Camera-type eye (tissue), 1 donor: ENCODE results near the gene URB1. TPM values are rescaled to one million over a fixed set of nuclear protein-coding genes. Genes with fewer than 3 reads are reported as not detected.

Experiments
- total RNA-seq: library from RNA; depleted of rRNA; stranded (reverse); fragments of >200 nt; gene quantifications from one replicate; pipeline ENCODE4 v1.2.3, GENCODE V29; 2014

Gene URB1, protein sequence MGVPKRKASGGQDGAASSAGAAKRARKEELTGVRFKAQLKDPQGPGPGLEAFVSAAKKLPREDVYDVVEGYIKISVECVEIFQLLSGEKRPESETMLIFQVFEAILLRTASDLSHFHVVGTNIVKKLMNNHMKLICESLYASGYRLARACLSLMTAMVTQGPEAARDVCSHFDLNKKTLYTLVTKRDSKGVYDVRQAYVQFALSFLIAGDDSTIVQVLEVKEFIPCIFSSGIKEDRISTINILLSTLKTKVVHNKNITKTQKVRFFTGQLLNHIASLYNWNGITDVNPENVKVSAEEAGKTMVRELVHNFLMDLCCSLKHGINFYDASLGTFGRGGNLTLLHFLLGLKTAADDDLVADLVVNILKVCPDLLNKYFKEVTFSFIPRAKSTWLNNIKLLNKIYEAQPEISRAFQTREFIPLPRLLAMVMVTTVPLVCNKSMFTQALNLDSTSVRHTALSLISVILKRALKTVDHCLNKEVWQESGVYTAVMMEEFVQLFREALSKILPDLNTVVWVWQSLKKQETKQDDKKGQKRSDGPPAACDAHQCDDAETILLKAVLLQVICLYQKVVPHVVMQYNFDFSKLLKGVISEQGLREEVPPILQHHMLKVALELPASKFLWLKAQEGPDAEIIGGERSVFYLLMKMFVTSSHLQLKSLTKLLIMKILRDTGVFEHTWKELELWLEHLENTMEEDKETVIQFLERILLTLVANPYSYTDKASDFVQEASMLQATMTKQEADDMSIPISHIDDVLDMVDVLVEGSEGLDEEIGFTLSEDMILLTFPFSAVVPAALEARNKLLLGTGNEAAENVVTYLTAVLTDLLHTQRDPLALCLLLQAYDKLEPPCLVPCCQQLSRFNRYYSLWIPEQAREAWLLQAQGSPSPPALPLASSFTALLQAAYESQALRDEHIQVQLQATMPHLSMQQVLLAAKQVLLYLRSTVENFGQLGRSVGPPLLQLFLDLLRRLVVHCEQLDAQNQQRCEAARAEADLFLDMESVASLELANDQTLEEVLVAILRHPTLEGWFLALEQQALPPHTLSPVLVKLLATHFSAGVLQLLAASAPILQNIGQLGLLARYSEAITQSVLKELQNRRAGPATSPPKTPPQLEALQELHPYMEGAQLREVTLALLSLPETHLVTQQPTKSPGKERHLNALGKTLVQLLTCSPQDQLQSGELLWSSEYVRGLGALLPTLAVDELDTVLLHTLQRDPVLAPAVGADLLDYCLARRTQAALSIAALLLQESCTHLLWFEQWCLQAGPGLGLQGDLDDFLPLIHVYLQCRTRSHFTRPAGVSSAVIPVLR (N-terminal part only)
- 17.9 TPM for total RNA-seq

DNA sequence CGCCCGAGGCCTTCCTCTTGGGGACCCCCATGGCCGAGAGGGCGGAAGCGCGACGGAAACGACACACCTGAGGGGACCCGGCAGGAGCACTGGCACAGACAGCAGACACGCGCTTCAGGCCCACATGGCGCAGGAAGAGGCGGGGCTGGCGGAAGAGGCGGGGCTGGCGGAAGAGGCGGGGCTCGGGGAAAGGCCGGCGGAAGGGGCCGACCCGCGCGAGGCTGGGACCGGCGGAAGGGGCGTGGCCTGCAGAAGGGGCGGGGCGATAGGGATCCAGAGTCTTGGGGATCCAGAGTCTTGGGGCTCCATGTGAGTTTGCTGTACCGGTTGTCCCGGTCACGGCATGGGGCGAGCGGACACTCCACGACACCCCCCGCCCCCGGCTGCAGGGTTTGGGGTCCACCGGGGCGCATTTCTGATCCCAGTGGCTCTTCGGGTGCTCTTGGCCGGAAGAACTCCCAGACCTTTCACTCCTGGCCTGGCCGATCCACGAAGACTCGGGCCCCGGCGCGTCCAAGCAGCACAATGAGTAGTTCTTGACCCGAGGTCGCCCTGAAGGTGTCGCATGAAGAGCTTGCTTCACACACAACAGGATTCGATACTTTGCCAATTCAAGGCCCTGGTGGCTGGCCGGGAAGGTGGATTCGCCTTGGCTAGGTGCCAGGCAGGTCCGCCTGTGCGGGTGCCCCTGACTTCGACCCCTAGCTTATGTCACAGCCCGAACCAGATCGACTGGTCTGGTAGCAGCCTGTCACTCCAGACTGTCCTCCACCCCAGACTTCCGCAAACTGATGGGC is at the start of gene URB1:
Gene URB1 (minus strand): TSS at position 133 of the 797 bp plus-strand sequence. CDS start 102 bp downstream, at position 31.

DNA sequence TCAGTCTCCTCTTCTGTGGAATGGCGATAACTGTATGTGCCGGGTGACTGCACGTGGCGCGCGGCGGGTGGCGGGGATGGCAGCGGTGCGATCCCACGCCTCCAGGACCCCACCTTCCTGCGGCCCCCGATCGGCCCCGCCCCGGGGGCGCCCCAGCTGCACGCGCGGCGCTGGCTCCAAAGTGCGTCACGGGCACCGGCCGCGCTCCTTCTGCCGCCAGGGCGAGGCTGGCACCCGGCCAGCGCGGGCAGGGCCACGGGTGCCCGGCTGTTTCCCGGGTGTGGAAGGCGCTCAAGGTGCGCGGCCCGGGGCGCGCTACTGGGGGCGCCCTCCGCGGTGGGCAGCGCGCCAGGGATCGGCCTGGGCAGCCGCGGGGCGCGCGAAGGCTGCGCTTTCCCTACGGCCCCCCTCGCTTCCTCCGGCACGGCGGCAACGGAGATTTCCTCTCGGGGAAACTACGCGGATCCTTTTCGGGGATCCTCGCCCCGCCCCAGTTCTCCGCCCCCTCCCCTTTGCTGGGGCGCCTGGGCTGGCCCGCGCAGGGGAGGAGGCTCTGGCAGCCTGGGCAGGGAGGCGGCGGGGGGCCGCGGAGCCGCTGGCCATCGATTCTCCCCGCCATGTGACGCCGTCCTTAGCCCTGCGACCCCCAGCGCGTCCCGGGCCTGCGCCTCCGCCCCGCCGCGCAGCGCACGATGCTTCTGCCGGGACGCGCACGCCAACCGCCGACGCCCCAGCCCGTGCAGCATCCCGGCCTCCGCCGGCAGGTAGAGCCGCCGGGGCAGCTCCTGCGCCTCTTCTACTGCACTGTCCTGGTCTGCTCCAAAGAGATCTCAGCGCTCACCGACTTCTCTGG is 19.6 kb upstream of the URB1 start, which contains the start of gene EVA1C:
Gene EVA1C (plus strand): TSS at position 545 of the 853 bp plus-strand sequence. CDS start 148 bp downstream, at position 693.

DNA sequence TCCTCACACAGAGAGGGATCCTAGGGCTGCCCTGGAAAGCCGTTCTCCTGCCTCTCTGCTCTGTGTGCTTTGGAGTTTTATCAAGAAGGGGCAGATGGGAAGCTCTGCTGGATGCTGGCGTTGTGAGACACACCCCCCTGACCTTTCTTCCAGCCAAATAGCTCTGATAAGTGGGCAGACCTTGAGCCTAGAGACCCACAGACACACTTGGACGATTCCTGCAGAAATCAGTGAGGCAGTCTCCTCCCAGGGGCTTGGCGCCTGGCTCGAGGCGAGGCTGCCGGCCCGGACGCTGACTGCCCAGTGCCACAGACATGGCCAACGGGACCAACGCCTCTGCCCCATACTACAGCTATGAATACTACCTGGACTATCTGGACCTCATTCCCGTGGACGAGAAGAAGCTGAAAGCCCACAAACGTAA is 94.1 kb downstream of the URB1 start, which contains the start of gene MRAP:
Gene MRAP (plus strand): TSS at position 198 of the 424 bp plus-strand sequence. CDS start 117 bp downstream, at position 315.

DNA sequence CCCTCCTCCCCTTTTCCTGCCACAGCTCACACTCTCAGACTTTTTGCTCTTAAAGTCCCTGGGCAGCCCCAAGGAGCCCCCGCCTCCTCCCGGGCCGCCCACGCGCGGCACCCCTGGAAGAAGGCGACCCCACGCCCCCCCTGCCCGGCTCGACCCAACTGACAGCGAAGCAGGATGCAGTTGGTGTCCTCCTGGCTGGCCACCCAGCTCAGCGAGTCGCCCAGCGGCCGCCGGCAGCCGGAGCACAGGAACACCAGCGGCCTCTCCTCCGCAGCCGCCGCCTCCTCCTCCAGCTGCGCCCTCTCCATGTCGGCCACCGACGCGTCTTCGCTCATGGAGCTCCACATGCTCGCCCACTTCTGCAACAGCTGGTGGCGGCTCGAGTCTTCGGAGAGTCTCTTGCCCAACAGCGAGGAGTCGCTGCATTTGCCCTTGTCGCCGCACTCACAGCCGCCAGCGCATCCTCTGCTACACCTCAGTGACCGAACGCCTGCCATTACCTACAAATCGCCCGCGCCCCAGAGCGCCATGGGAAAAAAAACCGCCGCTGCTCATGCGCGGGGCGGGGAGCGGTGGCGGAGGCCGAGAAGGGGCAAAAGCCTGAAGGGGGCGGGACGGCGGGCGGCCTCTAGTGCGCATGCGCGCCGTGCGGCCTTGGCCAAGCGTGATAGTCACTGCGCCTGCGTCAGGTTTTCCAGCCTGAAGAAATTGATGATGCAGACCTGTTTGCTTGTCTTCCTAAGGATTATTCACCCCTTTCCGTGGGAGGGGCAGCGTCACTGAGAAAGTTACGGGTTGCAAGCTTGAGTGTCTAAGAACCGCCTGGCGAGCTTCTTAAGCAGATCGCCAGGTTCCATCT is 114.1 kb downstream of the URB1 start, which contains the start of gene MIS18A:
Gene MIS18A (minus strand): TSS at position 532 of the 859 bp plus-strand sequence. CDS start 35 bp downstream, at position 497.

Other genes with a start within 250 kb of the URB1 start
- gene MIS18A, start 114.0 kb downstream of the URB1 start, total RNA-seq = 13.2 TPM
- not detected for gene MRAP, start 94.2 kb downstream of the URB1 start, total RNA-seq
- 6.5 TPM for gene EVA1C, start 19.7 kb upstream of the URB1 start, total RNA-seq
- 5.5 TPM for gene TCP10L, start 192.5 kb upstream of the URB1 start, total RNA-seq
- 38.8 TPM for gene CFAP298, start 219.4 kb upstream of the URB1 start, total RNA-seq